GM21528 (cell line): ENCODE results near the gene GCAT.
"Not testable (repeated sequence)": the region's sequence is repeated elsewhere in the genome, so short reads cannot be mapped to it uniquely, and the experiment has no call there.

Experiments
- ATAC-seq: cut with Tn5 transposase; IDR thresholded peaks from one replicate; pipeline ENCODE4 v1.9.1; 2021; ENCODE audit warnings: mild to moderate bottlenecking, moderate library complexity; ENCODE audit not compliant: unreplicated experiment, low FRiP score

Gene GCAT

DNA sequence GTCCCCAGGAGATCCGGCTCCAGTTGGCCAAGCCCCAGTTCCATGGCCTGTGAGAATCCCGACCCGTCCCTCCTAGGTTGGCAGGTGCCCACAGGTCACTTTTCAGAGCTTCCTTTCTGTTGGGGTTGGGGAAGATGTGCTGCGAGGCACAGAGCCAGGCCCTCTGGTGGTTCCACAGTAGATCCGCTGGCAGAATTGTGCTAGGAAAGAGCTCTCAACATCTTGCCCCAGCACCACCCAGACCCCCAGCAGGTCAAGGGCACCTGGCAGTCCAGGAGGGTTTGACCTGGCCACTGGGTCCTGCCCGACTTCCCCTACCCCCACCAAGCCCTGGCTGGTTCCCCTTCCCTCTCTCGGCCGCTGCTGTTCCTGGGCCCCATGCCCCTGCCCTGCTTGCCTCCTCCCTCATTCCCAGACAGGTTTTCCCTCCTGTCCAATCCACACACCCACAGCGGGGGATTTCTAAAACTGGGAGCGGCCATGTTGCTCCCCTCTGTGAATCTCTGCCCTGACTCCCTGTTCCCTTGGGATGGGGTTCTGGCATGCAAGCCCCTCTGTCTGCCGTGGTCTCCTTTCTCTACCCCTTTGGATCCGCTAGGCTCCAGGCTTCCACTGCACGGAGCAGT lies 26.2 kb upstream of the GCAT start:
- no peak for ATAC-seq

DNA sequence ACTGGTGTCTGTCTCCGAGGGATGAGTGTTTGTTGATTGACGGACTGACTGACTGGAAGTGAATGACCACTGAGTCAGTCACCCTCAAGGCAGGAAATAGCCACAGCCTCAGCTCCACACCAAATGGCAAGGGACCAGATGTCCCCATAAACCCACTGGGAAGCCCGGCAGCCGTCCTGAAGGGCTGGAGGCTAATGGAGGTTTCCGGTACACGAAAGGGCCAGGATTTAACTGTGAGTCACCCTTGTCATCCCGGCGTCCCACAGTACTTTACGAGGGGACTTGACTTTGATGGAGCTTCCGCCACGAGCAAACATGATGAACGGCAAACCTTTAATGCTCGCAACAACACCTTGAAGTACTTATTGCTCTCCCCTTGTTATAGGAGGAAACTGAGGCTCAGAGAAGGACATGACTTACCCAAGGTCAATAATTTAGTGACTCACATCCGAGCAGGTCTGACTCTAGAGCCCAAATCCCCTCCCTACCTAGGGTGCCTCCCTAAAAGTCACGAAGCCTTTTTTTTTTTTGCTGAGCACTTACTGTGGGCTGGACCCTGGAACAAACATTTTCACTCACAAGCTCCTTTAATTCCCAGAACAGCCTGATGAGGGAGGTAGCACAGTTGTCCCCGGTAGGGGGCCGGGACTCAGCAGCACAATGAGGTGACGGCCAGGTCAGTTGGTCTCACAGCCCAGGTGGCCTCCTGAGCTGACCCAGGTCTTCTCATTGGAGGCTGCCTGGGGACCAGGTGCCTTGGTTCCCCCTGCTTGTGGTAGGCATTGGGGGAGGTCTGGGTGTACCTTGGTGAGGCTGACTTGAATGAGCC lies 25.2 kb upstream of the GCAT start:
- no peak for ATAC-seq

GRCh38 chr22:37784829-37785495 lies 22.8 kb upstream of the GCAT start:
- ATAC-seq: no peak

GRCh38 chr22:37790234-37790633 lies 17.5 kb upstream of the GCAT start:
- ATAC-seq: no peak

- no peak for ATAC-seq
Observed at GRCh38 chr22:37792494-37792893, 15.2 kb upstream of the GCAT start.

GRCh38 chr22:37794376-37794775 lies 13.4 kb upstream of the GCAT start:
- ATAC-seq: no peak

DNA sequence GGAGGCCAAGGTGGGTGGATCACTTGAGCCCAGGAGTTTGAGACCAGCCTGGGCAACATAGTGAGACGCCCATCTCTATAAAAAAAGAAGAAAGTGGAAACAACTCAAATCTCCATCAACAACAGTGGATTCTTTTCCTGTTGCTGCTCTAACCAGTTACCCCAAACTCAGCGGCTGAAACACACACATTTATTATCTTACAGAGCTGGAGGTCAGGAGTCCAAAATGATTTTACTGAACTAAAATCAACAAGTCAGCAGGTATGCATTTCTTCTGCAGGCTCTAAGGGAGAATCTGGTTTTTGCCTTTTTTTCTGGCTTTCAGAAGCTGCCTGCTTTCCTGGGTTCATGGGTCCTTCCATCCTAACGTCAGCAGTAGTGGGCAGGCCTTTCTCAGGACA lies 11.7 kb upstream of the GCAT start:
- ATAC-seq: no peak

DNA sequence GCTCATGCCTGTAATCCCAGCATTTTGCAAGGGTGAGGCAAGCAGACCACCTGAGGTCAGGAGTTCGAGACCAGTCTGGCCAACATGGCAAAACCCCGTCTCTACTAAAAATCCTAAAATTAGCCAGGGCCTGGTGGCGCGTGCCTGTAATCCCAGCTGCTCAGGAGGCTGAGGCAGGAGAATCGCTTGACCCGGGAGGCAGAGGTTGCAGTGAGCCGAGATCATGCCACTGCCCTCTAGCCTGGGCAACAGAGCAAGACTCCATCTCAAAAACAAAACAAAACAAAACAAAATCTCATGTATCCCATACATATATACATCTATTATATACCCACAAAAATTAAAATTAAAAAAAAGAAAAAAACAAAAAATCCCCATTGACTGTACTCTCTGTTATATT lies 10.5 kb upstream of the GCAT start:
- not testable (repeated sequence) for ATAC-seq

DNA sequence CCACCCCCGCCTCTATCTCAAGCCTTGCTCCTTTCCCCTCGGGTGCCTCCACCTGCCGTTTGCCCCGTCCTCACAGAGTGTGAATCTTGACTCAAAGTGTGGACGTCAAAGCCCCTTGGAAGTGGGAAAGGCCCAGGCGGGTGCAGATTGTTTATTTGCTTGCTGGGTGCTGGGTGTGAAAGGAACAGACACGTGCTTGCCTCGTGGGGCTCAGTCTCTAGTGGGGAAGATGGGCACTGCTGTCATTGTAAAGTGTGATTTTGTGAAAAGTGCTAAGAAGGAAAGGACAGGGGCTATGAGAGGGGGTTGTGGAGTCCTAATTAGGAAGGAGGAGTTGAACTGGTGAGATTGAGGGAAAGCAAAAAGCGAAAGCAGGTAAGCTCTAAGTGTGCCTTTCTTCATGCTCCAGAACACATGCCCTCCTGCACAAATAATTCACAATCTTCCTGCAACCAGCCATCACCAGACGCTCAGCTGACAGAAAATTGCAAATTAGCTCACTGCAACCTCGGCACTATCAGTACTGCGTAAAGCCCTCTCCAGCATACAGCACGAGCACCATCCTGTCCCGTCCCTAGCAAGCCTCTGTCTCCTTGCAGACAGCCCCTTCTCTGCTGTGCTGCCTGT lies 9.7 kb upstream of the GCAT start:
- ATAC-seq: no peak

- not testable (repeated sequence) for ATAC-seq
Observed at GRCh38 chr22:37799979-37800378, 7.8 kb upstream of the GCAT start.

- ATAC-seq: no peak
Observed at GRCh38 chr22:37801946-37802309, 5.8 kb upstream of the GCAT start.

DNA sequence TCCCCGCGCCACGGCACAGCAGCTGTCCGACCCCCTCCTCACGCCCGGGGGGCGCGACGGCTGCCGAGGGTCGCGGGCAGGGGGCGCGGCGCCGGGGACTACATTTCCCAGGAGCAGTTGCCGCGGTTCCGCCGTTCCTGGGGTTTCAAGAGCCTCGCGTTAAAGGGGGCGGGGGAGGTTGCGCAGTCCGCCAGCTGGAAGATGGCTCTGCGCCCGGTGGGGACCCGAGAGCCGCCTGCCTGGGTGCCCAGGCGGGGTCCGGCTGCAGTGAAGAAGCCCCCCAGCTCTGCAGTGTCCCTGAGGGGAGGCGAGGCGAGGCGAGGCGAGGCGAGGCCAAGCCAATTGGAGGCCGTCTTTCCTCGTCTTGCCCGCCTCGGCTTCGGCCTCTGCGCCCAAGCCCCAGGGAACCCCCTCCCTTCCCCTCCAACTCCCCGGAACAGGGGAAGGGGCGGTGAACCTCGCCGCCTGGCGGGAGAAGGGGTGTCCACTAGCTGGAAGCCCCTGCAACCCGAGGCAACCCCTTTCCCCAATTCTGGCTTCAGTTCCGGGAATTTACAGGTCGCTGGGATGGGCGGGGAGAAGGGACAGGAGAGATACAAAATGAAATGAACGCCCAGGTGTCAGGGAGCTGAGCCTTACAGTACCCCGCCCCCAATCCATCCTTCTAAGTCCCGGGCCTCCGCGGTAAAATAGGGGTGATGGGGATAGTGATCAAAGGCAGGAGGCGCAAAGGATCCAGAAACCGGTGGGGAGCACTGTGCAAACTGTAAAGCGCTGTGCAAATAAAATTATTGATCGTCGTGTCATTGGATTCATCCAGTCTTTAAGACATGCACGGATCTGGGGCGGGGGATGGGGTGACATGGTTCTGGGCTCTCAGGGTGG lies 5.2 kb upstream of the GCAT start:
- no peak for ATAC-seq

DNA sequence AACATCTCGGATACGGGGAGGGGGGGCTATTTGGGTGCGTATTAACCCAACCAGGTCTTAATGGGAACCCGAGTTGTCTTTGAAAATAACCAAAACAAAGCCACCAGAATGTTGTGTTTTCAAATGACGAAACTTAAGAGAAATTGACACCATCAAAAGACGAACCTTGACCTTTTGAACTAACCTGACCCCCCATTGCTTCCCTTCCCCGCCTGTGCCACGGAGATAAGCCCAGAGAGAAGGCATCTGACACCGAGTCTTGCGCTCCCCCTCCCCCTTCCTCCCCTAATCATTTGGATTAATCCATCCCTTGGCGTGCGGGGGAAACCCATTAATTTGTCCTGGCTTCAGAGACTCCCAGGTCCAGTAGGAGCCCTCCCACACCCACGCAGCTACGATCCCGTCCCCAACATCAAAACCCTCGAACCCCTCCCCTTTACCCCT lies 4.5 kb upstream of the GCAT start:
- ATAC-seq: no peak

DNA sequence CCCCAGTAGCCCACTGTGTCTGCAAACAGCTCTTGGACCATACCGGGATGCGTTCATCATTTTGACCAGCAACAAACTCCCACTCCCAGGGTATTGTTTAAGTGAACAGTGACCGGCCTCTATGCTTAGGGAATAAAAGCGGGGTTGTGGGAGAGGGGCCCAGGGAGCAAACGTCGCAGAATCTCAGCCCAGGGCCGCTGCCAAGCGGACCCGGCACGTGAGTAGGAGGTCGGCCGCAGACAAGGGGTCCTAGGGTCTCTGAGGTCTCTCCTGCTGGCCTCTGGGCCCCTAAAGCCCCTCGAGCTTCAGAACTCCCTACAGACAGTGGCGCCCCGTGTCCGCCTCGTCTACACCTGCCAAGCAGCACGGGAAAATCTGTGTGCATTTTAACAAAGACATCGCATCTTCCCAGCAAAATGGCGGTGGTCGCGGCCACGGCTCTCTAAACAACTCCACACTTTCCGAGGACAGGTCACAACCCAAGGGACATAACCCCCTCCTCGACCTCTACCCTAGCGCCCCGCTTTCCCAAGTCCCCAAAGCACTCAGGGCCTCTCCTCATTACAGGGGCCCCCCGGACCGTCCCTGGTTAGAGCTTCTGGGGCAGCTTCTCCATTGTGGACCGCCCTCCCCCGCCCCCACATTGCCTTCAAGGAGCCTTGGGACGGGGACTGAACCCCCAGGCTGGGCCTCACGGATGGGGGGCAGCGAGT lies 3.9 kb upstream of the GCAT start:
- ATAC-seq: no peak

- no peak for ATAC-seq
Observed at GRCh38 chr22:37804352-37804880, 3.3 kb upstream of the GCAT start.

DNA sequence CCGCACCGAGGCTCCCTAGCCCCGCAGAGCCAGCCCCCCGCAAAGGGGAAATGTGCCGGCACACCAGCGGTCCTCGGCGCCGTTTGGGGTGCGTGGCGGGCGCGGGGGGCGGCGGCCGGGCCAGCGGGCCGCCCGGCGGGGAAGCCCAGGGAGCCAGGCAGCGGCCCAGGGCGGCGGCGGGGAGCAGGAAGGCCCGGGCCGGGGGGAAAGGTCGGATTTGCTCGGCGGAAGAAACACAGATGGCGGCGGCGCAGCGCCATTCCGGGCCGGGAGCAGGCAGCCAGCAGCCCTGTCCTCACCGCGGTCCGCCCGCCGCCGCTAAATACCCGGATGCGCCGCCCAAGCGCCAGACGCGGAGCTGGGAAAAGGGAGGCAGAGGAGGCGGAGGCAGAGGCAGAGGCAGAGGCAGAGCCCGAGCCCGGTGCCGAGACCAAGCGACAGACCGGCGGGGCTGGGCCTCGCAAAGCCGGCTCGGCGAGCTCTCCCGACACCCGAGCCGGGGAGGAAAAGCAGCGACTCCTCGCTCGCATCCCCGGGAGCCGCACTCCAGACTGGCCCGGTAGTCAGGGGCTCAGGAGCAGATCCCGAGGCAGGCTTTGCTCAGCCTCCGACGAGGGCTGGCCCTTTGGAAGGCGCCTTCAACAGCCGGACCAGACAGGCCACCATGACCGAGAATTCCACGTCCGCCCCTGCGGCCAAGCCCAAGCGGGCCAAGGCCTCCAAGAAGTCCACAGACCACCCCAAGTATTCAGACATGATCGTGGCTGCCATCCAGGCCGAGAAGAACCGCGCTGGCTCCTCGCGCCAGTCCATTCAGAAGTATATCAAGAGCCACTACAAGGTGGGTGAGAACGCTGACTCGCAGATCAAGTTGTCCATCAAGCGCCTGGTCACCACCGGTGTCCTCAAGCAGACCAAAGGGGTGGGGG lies 2.6 kb upstream of the GCAT start:
- no peak for ATAC-seq

DNA sequence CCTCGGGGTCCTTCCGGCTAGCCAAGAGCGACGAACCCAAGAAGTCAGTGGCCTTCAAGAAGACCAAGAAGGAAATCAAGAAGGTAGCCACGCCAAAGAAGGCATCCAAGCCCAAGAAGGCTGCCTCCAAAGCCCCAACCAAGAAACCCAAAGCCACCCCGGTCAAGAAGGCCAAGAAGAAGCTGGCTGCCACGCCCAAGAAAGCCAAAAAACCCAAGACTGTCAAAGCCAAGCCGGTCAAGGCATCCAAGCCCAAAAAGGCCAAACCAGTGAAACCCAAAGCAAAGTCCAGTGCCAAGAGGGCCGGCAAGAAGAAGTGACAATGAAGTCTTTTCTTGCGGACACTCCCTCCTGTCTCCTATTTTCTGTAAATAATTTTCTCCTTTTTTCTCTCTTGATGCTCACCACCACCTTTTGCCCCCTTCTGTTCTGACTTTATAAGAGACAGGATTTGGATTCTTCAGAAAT lies 1.9 kb upstream of the GCAT start:
- ATAC-seq: no peak
